Measurements from ENCODE around the gene TRIM7.

Gene TRIM7

GRCh38 chr5:181173420-181174342 is 31.3 kb downstream of the TRIM7 start:
- TF ChIP-seq, protein P1, sequence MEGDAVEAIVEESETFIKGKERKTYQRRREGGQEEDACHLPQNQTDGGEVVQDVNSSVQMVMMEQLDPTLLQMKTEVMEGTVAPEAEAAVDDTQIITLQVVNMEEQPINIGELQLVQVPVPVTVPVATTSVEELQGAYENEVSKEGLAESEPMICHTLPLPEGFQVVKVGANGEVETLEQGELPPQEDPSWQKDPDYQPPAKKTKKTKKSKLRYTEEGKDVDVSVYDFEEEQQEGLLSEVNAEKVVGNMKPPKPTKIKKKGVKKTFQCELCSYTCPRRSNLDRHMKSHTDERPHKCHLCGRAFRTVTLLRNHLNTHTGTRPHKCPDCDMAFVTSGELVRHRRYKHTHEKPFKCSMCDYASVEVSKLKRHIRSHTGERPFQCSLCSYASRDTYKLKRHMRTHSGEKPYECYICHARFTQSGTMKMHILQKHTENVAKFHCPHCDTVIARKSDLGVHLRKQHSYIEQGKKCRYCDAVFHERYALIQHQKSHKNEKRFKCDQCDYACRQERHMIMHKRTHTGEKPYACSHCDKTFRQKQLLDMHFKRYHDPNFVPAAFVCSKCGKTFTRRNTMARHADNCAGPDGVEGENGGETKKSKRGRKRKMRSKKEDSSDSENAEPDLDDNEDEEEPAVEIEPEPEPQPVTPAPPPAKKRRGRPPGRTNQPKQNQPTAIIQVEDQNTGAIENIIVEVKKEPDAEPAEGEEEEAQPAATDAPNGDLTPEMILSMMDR (IDR thresholded peaks at IDR 0.05), result no peak
- no peak overlapping the region for H3K9ac ChIP-seq
- no peaks in the 10 kb centered on the region for H3K9me3 ChIP-seq (ENCODE audit: control insufficient read depth, low read length)
- peaks cover 14% of the 10 kb centered on the region for H3K27me3 ChIP-seq (ENCODE audit: control insufficient read depth, insufficient read depth, low read length)
- no peaks in the 10 kb centered on the region for H3K79me2 ChIP-seq
- H3K27ac ChIP-seq, result no peak overlapping the region
- H2AFZ ChIP-seq, result no peak overlapping the region
- H3K36me3 ChIP-seq (ENCODE audit: control insufficient read depth, insufficient read depth, low read length), result no peaks in the 10 kb centered on the region
- H3K4me2 ChIP-seq (ENCODE audit: low read length), result no peak overlapping the region
- no peaks in the 10 kb centered on the region for H3K4me1 ChIP-seq
- no peak overlapping the region for H3K4me3 ChIP-seq (ENCODE audit: low read depth, low read length)

DNA sequence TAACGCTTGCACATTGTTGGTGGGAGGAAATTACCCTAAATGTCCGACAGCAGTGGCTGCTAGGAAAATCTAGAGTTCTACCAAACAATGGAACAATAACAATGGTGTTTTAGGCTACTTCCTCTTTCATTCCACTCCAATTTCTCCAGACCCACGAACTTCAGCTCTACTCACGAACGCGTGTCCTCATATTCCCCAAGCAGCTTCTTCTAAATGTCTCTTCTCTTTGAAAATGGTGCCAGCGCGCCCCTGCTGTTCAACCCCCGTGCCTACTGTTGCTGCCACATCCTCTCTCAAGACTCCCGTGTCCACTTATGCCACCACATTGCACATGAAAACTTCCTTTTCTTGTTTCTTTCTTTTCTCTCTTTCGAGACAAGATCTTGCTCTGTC is 32.0 kb downstream of the TRIM7 start:
- Histone ChIP-seq H3K4me1 (no peaks in the 10 kb centered on the region), H3K27me3 (ENCODE audit: control insufficient read depth, insufficient read depth, low read length) (peaks cover 14% of the 10 kb centered on the region), H3K9ac (no peak overlapping the region), H3K9me3 (ENCODE audit: control insufficient read depth, low read length) (no peaks in the 10 kb centered on the region), H3K79me2 (no peaks in the 10 kb centered on the region), H3K36me3 (ENCODE audit: control insufficient read depth, insufficient read depth, low read length) (no peaks in the 10 kb centered on the region), H2AFZ (no peak overlapping the region), H3K4me2 (ENCODE audit: low read length) (no peak overlapping the region), H3K4me3 (ENCODE audit: low read depth, low read length) (no peak overlapping the region), H3K27ac (no peak overlapping the region)
- TF ChIP-seq, protein P1 (IDR thresholded peaks at IDR 0.05), result no peak

DNA sequence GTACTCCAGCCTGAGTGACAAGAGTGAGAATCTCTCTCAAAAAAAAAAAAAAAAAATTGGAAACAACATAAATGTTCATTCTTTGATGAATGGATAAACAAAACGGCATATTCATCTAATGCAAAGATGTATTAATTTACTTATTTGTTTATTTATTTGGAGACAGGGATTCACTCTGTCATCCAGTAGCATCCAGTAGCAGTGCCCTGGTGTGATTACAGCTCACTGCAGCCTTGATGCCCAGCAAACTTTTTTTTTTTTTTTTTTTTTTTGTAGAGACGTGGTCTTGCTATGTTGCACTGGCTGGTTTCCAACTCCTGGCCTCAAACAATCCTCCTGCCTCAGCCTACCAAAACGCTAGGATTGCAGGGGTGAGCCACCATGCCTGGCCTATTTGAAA is 33.2 kb downstream of the TRIM7 start:
- Histone ChIP-seq H3K79me2 (no peaks in the 10 kb centered on the region), H3K27me3 (ENCODE audit: control insufficient read depth, insufficient read depth, low read length) (peaks cover 14% of the 10 kb centered on the region), H3K9ac (no peak overlapping the region), H3K36me3 (ENCODE audit: control insufficient read depth, insufficient read depth, low read length) (no peaks in the 10 kb centered on the region), H3K4me1 (no peaks in the 10 kb centered on the region), H3K4me3 (ENCODE audit: low read depth, low read length) (no peak overlapping the region), H3K9me3 (ENCODE audit: control insufficient read depth, low read length) (no peaks in the 10 kb centered on the region), H2AFZ (no peak overlapping the region), H3K4me2 (ENCODE audit: low read length) (no peak overlapping the region), H3K27ac (no peak overlapping the region)
- TF ChIP-seq, protein P1 (IDR thresholded peaks at IDR 0.05), result no peak

DNA sequence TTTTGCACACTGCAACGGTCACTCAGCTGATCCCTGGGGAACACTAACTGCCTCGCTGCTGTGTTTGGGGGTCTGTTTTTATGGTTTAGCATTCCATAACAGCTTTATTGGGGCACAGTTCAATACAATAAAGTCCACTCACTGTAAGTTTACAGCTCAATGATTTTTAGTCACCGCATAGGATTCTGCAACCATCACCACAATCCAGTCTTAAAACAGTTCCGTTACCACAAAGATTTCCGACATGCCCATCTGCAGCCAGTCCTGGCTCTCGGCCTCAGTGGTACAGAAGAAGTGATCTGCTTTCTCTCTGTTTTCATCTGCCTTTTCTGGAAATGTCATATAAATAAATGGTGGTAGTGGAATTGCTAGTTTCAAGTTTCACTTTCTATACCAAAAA is 34.0 kb downstream of the TRIM7 start:
- Histone ChIP-seq H3K27me3 (ENCODE audit: control insufficient read depth, insufficient read depth, low read length) (peaks cover 14% of the 10 kb centered on the region), H3K4me3 (ENCODE audit: low read depth, low read length) (no peak overlapping the region), H3K4me1 (no peaks in the 10 kb centered on the region), H3K4me2 (ENCODE audit: low read length) (no peak overlapping the region), H3K27ac (no peak overlapping the region), H3K9me3 (ENCODE audit: control insufficient read depth, low read length) (no peaks in the 10 kb centered on the region), H2AFZ (no peak overlapping the region), H3K9ac (no peak overlapping the region), H3K36me3 (ENCODE audit: control insufficient read depth, insufficient read depth, low read length) (no peaks in the 10 kb centered on the region), H3K79me2 (no peaks in the 10 kb centered on the region)
- TF ChIP-seq, protein P1 (IDR thresholded peaks at IDR 0.05), result no peak
